GM23338 (cell line): ENCODE measurements around the gene RANGAP1. TPM values are rescaled to one million over a fixed set of nuclear protein-coding genes. Genes with fewer than 3 reads are reported as not detected.

ENCODE experiments used
- ATAC-seq: fragments of 200-7000 bp; cut with Tn5 transposase; 3 replicates; pipeline ENCODE4 v1.9.1; 2020
- DNase-seq: peaks from one replicate; pipeline ENCODE4 v3.0.0-alpha.2; 2015; ENCODE audit warnings: low spot score
- H2AFZ ChIP-seq: fragments of 200-600 bp; sonication (generic); 2 replicates; pipeline ENCODE4 v1.8.0; 2016; ENCODE audit warnings: antibody characterized with exemption, mild to moderate bottlenecking, moderate library complexity
- H3F3A ChIP-seq: fragments of 200-600 bp; sonication (generic); replicated peaks from 2 replicates; pipeline ENCODE4 v1.8.0; 2017; ENCODE audit warnings: antibody characterized with exemption, mixed run types, low read depth
- H3K27ac ChIP-seq: fragments of 200-600 bp; sonication (generic); 2 replicates; pipeline ENCODE4 v1.6.1; 2016; ENCODE audit warnings: low read depth
- H3K27me3 ChIP-seq: fragments of 200-600 bp; sonication (generic); 2 replicates; pipeline ENCODE4 v1.8.0; 2016; ENCODE audit warnings: mild to moderate bottlenecking, mixed run types, moderate library complexity; ENCODE audit not compliant: insufficient read depth
- H3K36me3 ChIP-seq: fragments of 200-600 bp; sonication (generic); 2 replicates; pipeline ENCODE4 v1.8.0; 2016; ENCODE audit warnings: mild to moderate bottlenecking; ENCODE audit not compliant: insufficient read depth
- H3K4me1 ChIP-seq: fragments of 200-600 bp; sonication (generic); 2 replicates; pipeline ENCODE4 v1.8.0; 2016; ENCODE audit warnings: mild to moderate bottlenecking, moderate library complexity; ENCODE audit not compliant: insufficient read depth
- H3K4me2 ChIP-seq: fragments of 200-600 bp; sonication (generic); 2 replicates; pipeline ENCODE4 v1.7.1; 2017; ENCODE audit warnings: mixed run types
- H3K4me3 ChIP-seq: fragments of 200-600 bp; sonication (generic); 2 replicates; pipeline ENCODE4 v1.6.1; 2016; ENCODE audit warnings: mixed run types
- H3K79me2 ChIP-seq: fragments of 200-600 bp; sonication (generic); replicated peaks from 2 replicates; pipeline ENCODE4 v1.8.0; 2017; ENCODE audit warnings: mild to moderate bottlenecking; ENCODE audit not compliant: insufficient read depth
- H3K9me2 ChIP-seq: fragments of 200-600 bp; sonication (generic); 2 replicates; pipeline ENCODE4 v1.8.0; 2017; ENCODE audit not compliant: insufficient read depth
- H4K20me1 ChIP-seq: fragments of 200-600 bp; sonication (generic); replicated peaks from 2 replicates; pipeline ENCODE4 v1.8.0; 2017; ENCODE audit warnings: mild to moderate bottlenecking; ENCODE audit not compliant: insufficient read depth
- H3K27ac Mint-ChIP-seq: 2 replicates; pipeline ENCODE4 v1.8.0; 2020; ENCODE audit warnings: inconsistent platforms, mild to moderate bottlenecking, moderate library complexity, mixed read lengths
- H3K27me3 Mint-ChIP-seq: 3 replicates; pipeline ENCODE4 v1.8.0; 2022; ENCODE audit warnings: low read depth, mild to moderate bottlenecking, moderate library complexity, mixed read lengths, inconsistent platforms; ENCODE audit not compliant: insufficient read depth, poor library complexity
- H3K36me3 Mint-ChIP-seq: 3 replicates; pipeline ENCODE4 v1.8.0; 2021; ENCODE audit warnings: low read depth, mild to moderate bottlenecking, inconsistent platforms, moderate library complexity, mixed read lengths
- H3K4me1 Mint-ChIP-seq: 3 replicates; pipeline ENCODE4 v1.8.0; 2020; ENCODE audit warnings: mild to moderate bottlenecking, inconsistent platforms, mixed read lengths
- H3K4me3 Mint-ChIP-seq: 3 replicates; pipeline ENCODE4 v1.8.0; 2021; ENCODE audit warnings: moderate library complexity, mild to moderate bottlenecking, inconsistent platforms, mixed read lengths
- H3K9me3 Mint-ChIP-seq: 3 replicates; pipeline ENCODE4 v1.8.0; 2020; ENCODE audit warnings: moderate library complexity, mild to moderate bottlenecking, inconsistent platforms, mixed read lengths
- CREB1 ChIP-seq: fragments of 250-450 bp; sonication (Bioruptor Pico); IDR thresholded peaks from 2 replicates; pipeline ENCODE4 v1.5.0; 2020; ENCODE audit warnings: low read depth, mild to moderate bottlenecking, moderate library complexity
- CTCF ChIP-seq, 2 experiments: fragments of 200-600 bp in 1 of 2; sonication (generic) in 1 of 2; conservative IDR thresholded peaks; 2 replicates each; pipeline versions ENCODE4 v1.5.1 to v1.6.1; 2016 to 2017; ENCODE audit warnings: antibody characterized with exemption in 2 of 2, low read depth in 2 of 2, mild to moderate bottlenecking in 2 of 2, moderate library complexity in 1 of 2
- ETS1 ChIP-seq: IDR thresholded peaks from 2 replicates; pipeline ENCODE4 v1.6.1; 2016; ENCODE audit warnings: antibody characterized with exemption
- EZH2phosphoT487 ChIP-seq: fragments of 200-600 bp; sonication (generic); IDR thresholded peaks from one replicate; pipeline ENCODE4 v1.8.1; 2018; ENCODE audit warnings: antibody characterized with exemption; ENCODE audit not compliant: unreplicated experiment
- JUNB ChIP-seq: IDR thresholded peaks from one replicate; pipeline ENCODE4 v1.6.1; 2016; ENCODE audit warnings: antibody characterized with exemption; ENCODE audit not compliant: unreplicated experiment
- NANOG ChIP-seq: IDR thresholded peaks from 2 replicates; pipeline ENCODE4 v1.6.1; 2016; ENCODE audit warnings: antibody characterized with exemption, borderline replicate concordance
- POLR2AphosphoS5 ChIP-seq: IDR thresholded peaks from 2 replicates; pipeline ENCODE4 v1.6.1; 2016; ENCODE audit warnings: antibody characterized with exemption, low read depth
- STAT1 ChIP-seq: IDR thresholded peaks from one replicate; pipeline ENCODE4 v1.6.1; 2016; ENCODE audit warnings: antibody characterized with exemption; ENCODE audit not compliant: unreplicated experiment
- ZNF114 ChIP-seq: fragments of 250-450 bp; sonication (Bioruptor Pico); IDR thresholded peaks from 2 replicates; pipeline ENCODE4 v1.5.0; 2020; ENCODE audit warnings: mild to moderate bottlenecking, moderate library complexity
- ZNF331 ChIP-seq: fragments of 250-450 bp; sonication (Bioruptor Pico); IDR thresholded peaks from 2 replicates; pipeline ENCODE4 v1.5.0; 2020; ENCODE audit warnings: low read depth, mild to moderate bottlenecking, moderate library complexity
- polyA plus RNA-seq: library from polyadenylated mRNA; unstranded; fragments of >200 nt; fragmentation: Nextera tagmentation; extraction: Ambion mirVana; gene quantifications from 2 replicates; pipeline ENCODE4 v1.2.1, GENCODE V29; 2016
- total RNA-seq: library from RNA; depleted of rRNA; stranded (reverse); fragments of >200 nt; shearing (Covaris generic); gene quantifications from 2 replicates; pipeline ENCODE4 v1.2.3, GENCODE V29; 2014
- TF ChIP-seq, protein P1 (sequence below): IDR thresholded peaks from one replicate; pipeline ENCODE4 v1.6.1; 2018; ENCODE audit warnings: antibody characterized with exemption; ENCODE audit not compliant: unreplicated experiment
- TF ChIP-seq, protein P2 (sequence below): fragments of 250-450 bp; sonication (Bioruptor Pico); IDR thresholded peaks from 2 replicates; pipeline ENCODE4 v1.5.0; 2020; ENCODE audit warnings: mild to moderate bottlenecking, moderate library complexity

Gene RANGAP1
- total and polyA plus RNA-seq, 2 experiments from 2014 or later, result 54.7 to 141 TPM

- Mint-ChIP-seq H3K4me1 (no peaks in the 10 kb centered on the region; the same call in 2 of the 3 replicates), H3K36me3 (peaks cover 34% of the 10 kb centered on the region), H3K4me3 (no peak overlapping the region), H3K9me3 (no peaks in the 10 kb centered on the region), H3K27ac (no peak overlapping the region), H3K27me3 (peaks cover 19% of the 10 kb centered on the region)
- Histone ChIP-seq H4K20me1 (peaks cover 14% of the 10 kb centered on the region), H3K79me2 (peaks cover 20% of the 10 kb centered on the region), H3F3A (no peaks in the 10 kb centered on the region), H3K36me3 (peaks cover 7% of the 10 kb centered on the region), H2AFZ (no peak overlapping the region), H3K27me3 (no peaks in the 10 kb centered on the region), H3K27ac (0 out of 2 replicates have a peak overlapping the region, but pooled peaks have one; percentile 39), H3K9me2 (no peaks in the 10 kb centered on the region), H3K4me1 (no peaks in the 10 kb centered on the region), H3K4me3 (no peak overlapping the region), H3K4me2 (no peak overlapping the region)
- no peak for DNase-seq
- ATAC-seq, result peak; percentile 24; the same call in 1 of the 3 replicates
- TF ChIP-seq POLR2AphosphoS5 (no peak), STAT1 (no peak), ZNF331 (no peak), NANOG (no peak), ETS1 (no peak), JUNB (no peak), CTCF (conservative IDR thresholded peaks at IDR 0.05; ENCODE audit: low read depth in 2 of 2) (no peak), EZH2phosphoT487 (no peak), ZNF114 (CRISPR knock-in tag) (no peak), CREB1 (no peak)
- TF ChIP-seq, protein P1, sequence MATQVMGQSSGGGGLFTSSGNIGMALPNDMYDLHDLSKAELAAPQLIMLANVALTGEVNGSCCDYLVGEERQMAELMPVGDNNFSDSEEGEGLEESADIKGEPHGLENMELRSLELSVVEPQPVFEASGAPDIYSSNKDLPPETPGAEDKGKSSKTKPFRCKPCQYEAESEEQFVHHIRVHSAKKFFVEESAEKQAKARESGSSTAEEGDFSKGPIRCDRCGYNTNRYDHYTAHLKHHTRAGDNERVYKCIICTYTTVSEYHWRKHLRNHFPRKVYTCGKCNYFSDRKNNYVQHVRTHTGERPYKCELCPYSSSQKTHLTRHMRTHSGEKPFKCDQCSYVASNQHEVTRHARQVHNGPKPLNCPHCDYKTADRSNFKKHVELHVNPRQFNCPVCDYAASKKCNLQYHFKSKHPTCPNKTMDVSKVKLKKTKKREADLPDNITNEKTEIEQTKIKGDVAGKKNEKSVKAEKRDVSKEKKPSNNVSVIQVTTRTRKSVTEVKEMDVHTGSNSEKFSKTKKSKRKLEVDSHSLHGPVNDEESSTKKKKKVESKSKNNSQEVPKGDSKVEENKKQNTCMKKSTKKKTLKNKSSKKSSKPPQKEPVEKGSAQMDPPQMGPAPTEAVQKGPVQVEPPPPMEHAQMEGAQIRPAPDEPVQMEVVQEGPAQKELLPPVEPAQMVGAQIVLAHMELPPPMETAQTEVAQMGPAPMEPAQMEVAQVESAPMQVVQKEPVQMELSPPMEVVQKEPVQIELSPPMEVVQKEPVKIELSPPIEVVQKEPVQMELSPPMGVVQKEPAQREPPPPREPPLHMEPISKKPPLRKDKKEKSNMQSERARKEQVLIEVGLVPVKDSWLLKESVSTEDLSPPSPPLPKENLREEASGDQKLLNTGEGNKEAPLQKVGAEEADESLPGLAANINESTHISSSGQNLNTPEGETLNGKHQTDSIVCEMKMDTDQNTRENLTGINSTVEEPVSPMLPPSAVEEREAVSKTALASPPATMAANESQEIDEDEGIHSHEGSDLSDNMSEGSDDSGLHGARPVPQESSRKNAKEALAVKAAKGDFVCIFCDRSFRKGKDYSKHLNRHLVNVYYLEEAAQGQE, result no peak
- TF ChIP-seq, protein P2, sequence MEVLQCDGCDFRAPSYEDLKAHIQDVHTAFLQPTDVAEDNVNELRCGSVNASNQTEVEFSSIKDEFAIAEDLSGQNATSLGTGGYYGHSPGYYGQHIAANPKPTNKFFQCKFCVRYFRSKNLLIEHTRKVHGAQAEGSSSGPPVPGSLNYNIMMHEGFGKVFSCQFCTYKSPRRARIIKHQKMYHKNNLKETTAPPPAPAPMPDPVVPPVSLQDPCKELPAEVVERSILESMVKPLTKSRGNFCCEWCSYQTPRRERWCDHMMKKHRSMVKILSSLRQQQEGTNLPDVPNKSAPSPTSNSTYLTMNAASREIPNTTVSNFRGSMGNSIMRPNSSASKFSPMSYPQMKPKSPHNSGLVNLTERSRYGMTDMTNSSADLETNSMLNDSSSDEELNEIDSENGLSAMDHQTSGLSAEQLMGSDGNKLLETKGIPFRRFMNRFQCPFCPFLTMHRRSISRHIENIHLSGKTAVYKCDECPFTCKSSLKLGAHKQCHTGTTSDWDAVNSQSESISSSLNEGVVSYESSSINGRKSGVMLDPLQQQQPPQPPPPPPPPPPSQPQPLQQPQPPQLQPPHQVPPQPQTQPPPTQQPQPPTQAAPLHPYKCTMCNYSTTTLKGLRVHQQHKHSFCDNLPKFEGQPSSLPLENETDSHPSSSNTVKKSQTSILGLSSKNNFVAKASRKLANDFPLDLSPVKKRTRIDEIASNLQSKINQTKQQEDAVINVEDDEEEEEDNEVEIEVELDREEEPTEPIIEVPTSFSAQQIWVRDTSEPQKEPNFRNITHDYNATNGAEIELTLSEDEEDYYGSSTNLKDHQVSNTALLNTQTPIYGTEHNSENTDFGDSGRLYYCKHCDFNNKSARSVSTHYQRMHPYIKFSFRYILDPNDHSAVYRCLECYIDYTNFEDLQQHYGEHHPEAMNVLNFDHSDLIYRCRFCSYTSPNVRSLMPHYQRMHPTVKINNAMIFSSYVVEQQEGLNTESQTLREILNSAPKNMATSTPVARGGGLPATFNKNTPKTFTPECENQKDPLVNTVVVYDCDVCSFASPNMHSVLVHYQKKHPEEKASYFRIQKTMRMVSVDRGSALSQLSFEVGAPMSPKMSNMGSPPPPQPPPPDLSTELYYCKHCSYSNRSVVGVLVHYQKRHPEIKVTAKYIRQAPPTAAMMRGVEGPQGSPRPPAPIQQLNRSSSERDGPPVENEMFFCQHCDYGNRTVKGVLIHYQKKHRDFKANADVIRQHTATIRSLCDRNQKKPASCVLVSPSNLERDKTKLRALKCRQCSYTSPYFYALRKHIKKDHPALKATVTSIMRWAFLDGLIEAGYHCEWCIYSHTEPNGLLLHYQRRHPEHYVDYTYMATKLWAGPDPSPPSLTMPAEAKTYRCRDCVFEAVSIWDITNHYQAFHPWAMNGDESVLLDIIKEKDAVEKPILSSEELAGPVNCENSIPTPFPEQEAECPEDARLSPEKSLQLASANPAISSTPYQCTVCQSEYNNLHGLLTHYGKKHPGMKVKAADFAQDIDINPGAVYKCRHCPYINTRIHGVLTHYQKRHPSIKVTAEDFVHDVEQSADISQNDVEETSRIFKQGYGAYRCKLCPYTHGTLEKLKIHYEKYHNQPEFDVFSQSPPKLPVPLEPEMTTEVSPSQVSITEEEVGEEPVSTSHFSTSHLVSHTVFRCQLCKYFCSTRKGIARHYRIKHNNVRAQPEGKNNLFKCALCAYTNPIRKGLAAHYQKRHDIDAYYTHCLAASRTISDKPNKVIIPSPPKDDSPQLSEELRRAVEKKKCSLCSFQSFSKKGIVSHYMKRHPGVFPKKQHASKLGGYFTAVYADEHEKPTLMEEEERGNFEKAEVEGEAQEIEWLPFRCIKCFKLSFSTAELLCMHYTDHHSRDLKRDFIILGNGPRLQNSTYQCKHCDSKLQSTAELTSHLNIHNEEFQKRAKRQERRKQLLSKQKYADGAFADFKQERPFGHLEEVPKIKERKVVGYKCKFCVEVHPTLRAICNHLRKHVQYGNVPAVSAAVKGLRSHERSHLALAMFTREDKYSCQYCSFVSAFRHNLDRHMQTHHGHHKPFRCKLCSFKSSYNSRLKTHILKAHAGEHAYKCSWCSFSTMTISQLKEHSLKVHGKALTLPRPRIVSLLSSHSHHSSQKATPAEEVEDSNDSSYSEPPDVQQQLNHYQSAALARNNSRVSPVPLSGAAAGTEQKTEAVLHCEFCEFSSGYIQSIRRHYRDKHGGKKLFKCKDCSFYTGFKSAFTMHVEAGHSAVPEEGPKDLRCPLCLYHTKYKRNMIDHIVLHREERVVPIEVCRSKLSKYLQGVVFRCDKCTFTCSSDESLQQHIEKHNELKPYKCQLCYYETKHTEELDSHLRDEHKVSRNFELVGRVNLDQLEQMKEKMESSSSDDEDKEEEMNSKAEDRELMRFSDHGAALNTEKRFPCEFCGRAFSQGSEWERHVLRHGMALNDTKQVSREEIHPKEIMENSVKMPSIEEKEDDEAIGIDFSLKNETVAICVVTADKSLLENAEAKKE (CRISPR knock-in tag), result no peak
These were observed 34.6 kb upstream of the RANGAP1 start for GRCh38 chr22:41320416-41321240.
